ENCODE results near the gene TM2D3.
"Not testable (repeated sequence)": the region's sequence is repeated elsewhere in the genome, so short reads cannot be mapped to it uniquely, and the experiment has no call there.

The TM2D3 gene

DNA sequence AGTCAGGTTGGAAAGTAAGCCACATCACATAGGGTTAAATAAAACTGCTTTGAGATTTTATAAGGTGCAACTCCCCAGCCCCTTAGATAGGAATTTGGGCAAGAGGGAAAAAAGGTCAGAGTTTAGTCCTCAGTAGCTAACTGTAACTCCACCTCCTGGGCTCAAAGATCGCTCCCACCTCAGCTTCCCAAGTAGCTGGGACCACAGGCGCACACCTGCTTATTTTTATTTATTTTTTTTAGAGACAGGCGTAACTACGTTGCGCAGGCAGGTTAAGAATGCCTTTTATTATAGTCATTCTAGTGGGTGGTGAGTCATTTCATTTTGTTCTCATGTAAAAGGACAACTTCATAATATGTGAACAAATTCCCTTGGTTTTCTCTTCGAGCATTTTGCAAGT, 14.7 kb downstream of the TM2D3 start:
- no peaks in the 10 kb centered on the region for H3K27me3 ChIP-seq (ENCODE audit: control insufficient read depth, insufficient read depth, low read length)

DNA sequence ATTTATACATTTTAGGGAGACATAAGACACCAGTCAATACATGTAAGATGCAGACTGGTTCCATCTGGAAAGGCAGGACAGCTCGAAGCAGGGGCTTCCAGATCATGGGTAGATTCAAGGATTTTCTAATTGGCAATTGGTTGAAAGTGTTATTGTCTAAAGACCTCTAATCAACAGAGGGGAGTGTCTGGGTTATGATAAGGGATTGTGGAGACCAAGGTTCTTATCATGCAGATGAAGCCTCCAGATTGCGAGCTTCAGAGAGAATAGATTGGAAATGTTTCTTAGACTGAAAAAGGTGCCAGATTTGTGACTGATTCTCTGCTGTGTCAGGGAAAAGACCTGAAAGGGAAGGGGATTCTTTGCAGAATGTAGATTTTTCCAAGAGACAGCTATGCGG, 15.1 kb downstream of the TM2D3 start:
- H3K4me3 ChIP-seq (ENCODE audit: low read depth, low read length): no peak overlapping the region

More for the DNA sequence above, 14.7 kb downstream of the TM2D3 start:
- Histone ChIP-seq H3K9ac (ENCODE audit: low read depth, low read length) (no peak overlapping the region), H3K9me3 (ENCODE audit: control insufficient read depth, insufficient read depth, low read length) (no peaks in the 10 kb centered on the region), H3K4me3 (ENCODE audit: low read depth, low read length) (no peak overlapping the region), H3K4me1 (ENCODE audit: control insufficient read depth, insufficient read depth, low read length) (no peaks in the 10 kb centered on the region), H3K36me3 (ENCODE audit: control insufficient read depth, insufficient read depth, low read length) (no peaks in the 10 kb centered on the region)

DNA sequence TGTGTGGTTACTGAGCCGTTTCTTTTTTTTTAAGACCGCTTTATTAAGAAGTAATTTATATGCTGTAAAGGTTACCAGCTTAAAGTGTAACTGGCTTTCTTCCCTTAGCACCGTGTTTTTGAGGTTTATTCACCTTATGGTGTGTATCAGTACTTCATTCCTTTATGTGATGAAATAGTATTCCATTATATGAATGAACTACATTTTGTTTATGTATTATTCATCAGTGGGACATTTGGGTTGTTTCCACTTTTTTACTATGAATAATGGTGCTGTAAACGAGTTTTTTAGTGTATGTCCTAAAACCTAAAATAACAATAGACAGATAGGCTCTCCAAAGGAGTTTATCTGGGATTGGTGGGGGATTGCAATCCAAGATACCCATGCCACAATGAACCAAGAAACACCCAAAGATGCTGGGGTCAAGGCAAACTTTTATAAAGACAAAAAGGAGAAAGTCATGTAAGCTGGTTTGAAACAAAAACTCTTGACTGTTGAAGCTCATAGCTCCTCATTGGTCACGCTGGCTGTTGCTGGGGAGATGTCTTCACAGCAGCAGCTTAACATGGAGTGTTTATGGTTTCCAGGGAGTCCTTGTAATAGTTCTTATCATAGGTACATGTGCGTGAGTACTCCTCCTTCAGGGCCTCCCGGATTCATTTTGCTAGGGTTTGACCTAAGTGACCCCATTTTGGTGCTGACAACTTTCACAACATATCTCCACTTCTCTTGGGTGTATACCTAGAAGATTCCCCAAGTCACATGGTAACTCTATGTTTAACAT, 16.0 kb downstream of the TM2D3 start:
- H3K9ac ChIP-seq (ENCODE audit: low read depth, low read length): no peak overlapping the region
- H3K4me3 ChIP-seq (ENCODE audit: low read depth, low read length): no peak overlapping the region

More for the DNA sequence above, 15.1 kb downstream of the TM2D3 start:
- no peaks in the 10 kb centered on the region for H3K36me3 ChIP-seq (ENCODE audit: control insufficient read depth, insufficient read depth, low read length)
- no peaks in the 10 kb centered on the region for H3K9me3 ChIP-seq (ENCODE audit: control insufficient read depth, insufficient read depth, low read length)
- H3K4me1 ChIP-seq (ENCODE audit: control insufficient read depth, insufficient read depth, low read length): no peaks in the 10 kb centered on the region
- no peaks in the 10 kb centered on the region for H3K27me3 ChIP-seq (ENCODE audit: control insufficient read depth, insufficient read depth, low read length)
- no peak overlapping the region for H3K9ac ChIP-seq (ENCODE audit: low read depth, low read length)

DNA sequence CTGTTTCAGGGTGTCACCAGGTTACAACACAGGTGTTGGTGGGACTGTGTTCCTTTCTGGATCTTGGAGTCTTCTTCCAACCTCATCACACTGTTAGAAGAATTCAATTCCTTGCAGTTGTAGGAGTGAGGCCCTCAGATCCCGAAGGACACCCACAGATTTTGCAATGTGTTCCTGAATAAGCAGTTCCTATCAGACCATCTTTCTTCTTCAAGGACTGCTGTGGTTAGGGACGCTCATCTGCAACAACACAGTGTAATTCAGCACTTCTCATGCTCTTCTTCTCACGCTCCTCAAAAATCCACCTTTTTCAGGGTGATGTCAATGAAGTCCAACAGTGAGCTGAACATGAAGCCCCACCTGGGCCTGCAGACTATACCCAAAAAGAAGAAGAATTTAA, 18.8 kb downstream of the TM2D3 start:
- Histone ChIP-seq H3K9me3 (ENCODE audit: control insufficient read depth, insufficient read depth, low read length) (no peaks in the 10 kb centered on the region), H3K9ac (ENCODE audit: low read depth, low read length) (no peak overlapping the region), H3K36me3 (ENCODE audit: control insufficient read depth, insufficient read depth, low read length) (no peaks in the 10 kb centered on the region), H3K4me1 (ENCODE audit: control insufficient read depth, insufficient read depth, low read length) (no peaks in the 10 kb centered on the region), H3K4me3 (ENCODE audit: low read depth, low read length) (no peak overlapping the region), H3K27me3 (ENCODE audit: control insufficient read depth, insufficient read depth, low read length) (no peaks in the 10 kb centered on the region)

More for the DNA sequence above, 16.0 kb downstream of the TM2D3 start:
- H3K9me3 ChIP-seq (ENCODE audit: control insufficient read depth, insufficient read depth, low read length): no peaks in the 10 kb centered on the region
- H3K27me3 ChIP-seq (ENCODE audit: control insufficient read depth, insufficient read depth, low read length): no peaks in the 10 kb centered on the region
- no peaks in the 10 kb centered on the region for H3K36me3 ChIP-seq (ENCODE audit: control insufficient read depth, insufficient read depth, low read length)
- H3K4me1 ChIP-seq (ENCODE audit: control insufficient read depth, insufficient read depth, low read length): no peaks in the 10 kb centered on the region

DNA sequence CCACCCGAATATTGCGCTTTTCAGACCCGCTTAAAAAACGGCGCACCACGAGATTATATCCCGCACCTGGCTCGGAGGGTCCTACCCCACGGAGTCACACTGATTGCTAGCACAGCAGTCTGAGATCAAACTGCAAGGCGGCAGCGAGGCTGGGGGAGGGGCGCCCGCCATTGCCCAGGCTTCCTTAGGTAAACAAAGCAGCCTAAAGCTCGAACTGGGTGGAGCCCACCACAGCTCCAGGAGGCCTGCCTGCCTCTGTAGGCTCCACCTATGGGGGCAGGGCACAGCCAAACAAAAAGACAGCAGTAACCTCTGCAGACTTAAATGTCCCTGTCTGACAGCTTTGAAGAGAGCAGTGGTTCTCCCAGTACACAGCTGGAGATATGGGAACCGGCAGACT, 25.5 kb downstream of the TM2D3 start:
- not testable (repeated sequence) for H3K36me3 ChIP-seq (ENCODE audit: control insufficient read depth, insufficient read depth, low read length); H3K9me3 ChIP-seq (ENCODE audit: control insufficient read depth, insufficient read depth, low read length); H3K4me3 ChIP-seq (ENCODE audit: low read depth, low read length); H3K27me3 ChIP-seq (ENCODE audit: control insufficient read depth, insufficient read depth, low read length); H3K4me1 ChIP-seq (ENCODE audit: control insufficient read depth, insufficient read depth, low read length); H3K9ac ChIP-seq (ENCODE audit: low read depth, low read length)

DNA sequence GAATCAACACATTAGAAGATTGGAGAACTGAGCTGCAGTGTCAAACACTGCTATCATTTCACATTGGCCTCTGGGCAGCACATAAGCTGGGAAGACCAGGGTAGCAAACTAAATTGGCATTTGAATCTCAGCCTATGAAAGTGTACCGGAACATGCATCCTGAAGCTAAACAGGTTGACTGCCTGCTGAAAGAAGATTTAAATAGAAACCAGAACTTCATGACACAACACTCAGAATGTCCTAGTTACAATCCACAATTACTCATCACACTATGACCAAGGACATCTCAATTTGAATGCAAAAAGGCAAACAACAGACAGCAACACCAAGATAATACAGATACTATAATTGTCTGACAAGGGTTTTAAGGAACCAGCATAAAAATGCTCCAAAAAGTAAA, 26.2 kb downstream of the TM2D3 start:
- no peak overlapping the region for H3K9ac ChIP-seq (ENCODE audit: low read depth, low read length)
- no peaks in the 10 kb centered on the region for H3K36me3 ChIP-seq (ENCODE audit: control insufficient read depth, insufficient read depth, low read length)
- peaks cover 9% of the 10 kb centered on the region for H3K9me3 ChIP-seq (ENCODE audit: control insufficient read depth, insufficient read depth, low read length)
- H3K4me1 ChIP-seq (ENCODE audit: control insufficient read depth, insufficient read depth, low read length): no peaks in the 10 kb centered on the region
- no peaks in the 10 kb centered on the region for H3K27me3 ChIP-seq (ENCODE audit: control insufficient read depth, insufficient read depth, low read length)
- no peak overlapping the region for H3K4me3 ChIP-seq (ENCODE audit: low read depth, low read length)

DNA sequence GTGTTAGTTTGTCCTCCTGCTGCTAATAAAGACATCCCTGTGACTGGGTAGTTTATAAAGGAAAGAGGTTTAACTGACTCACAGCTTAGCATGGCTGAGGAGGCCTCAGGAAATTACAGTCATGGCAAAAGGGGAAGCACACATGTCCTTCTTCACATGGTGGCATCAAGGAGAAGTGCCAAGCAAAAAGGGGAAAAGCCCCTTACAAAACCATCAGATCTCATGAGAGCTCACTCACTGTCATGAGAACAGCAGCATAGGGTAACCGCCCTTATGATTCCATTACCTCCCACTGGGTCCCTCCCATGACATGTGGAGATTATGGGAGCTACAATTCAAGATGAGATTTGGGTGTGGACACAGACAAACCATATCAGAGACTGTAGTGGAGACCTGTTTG, 27.0 kb downstream of the TM2D3 start:
- no peaks in the 10 kb centered on the region for H3K27me3 ChIP-seq (ENCODE audit: control insufficient read depth, insufficient read depth, low read length)
- peaks cover 9% of the 10 kb centered on the region for H3K9me3 ChIP-seq (ENCODE audit: control insufficient read depth, insufficient read depth, low read length)
- no peaks in the 10 kb centered on the region for H3K4me1 ChIP-seq (ENCODE audit: control insufficient read depth, insufficient read depth, low read length)
- H3K36me3 ChIP-seq (ENCODE audit: control insufficient read depth, insufficient read depth, low read length): no peaks in the 10 kb centered on the region
- H3K4me3 ChIP-seq (ENCODE audit: low read depth, low read length): no peak overlapping the region
- no peak overlapping the region for H3K9ac ChIP-seq (ENCODE audit: low read depth, low read length)

DNA sequence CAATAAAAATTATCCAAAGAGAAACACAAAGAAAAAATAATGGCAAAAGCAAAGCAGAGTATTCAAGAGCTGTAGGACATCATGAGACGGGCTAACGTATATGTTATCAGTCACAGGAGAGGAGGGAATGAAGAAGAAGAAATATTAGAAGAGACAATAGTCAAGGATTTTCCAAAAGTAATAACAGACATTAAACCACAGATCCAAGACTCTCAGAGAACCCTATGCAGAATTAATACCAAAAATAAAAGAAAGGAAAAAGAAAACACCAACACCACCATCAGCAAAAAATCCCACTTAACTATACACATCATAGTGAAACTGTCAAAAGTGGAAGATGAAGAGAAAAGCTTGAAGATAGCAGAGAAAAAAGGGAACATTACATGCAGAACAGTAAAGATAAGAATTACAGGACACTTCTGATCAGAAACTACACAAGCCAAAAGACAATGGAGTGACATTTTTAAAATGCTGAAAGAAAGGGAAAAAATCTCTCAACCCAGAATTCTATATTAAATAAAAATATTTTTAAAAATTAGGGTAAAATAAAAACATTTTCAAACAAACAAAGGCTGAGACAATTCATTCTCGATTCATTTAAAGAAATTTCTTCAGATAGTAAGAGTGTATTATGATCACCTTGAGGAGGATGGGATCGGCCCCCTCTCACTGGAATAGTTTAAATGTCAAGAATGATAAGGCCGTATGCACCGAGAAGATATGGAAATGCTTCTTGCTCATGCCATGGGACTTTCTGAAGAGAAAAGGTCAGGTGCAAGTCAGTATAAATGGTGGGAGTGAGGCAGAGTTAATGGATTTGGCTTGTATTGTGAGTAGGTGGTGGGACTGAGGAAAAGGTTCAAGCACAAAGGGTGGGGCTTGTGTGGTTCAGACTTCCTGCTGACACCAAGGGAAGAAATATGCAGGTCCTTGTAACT, 28.5 kb downstream of the TM2D3 start:
- Histone ChIP-seq H3K9ac (ENCODE audit: low read depth, low read length) (no peak overlapping the region), H3K4me1 (ENCODE audit: control insufficient read depth, insufficient read depth, low read length) (no peaks in the 10 kb centered on the region), H3K4me3 (ENCODE audit: low read depth, low read length) (no peak overlapping the region), H3K9me3 (ENCODE audit: control insufficient read depth, insufficient read depth, low read length) (peaks cover 9% of the 10 kb centered on the region), H3K27me3 (ENCODE audit: control insufficient read depth, insufficient read depth, low read length) (no peaks in the 10 kb centered on the region), H3K36me3 (ENCODE audit: control insufficient read depth, insufficient read depth, low read length) (no peaks in the 10 kb centered on the region)

DNA sequence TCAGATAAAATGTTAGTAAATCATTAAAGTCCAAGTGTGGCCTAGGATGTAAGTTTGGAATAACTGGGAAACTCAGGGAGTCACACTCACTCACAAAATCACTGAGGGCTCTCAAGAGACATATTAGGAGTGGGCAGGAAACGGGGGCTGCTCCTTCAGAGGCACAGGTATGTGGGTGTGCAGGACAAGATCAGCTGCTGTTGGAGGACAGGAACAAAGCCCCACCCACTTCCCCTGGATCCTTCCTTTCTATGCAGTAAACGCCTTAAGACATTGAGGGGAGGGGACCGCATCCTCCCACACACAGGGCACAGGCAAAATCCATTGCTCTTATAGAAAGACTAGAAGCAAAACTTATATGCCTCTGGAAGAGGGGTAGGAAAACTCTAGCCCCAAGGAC, 30.2 kb downstream of the TM2D3 start:
- no peaks in the 10 kb centered on the region for H3K4me1 ChIP-seq (ENCODE audit: control insufficient read depth, insufficient read depth, low read length)
- peaks cover 9% of the 10 kb centered on the region for H3K9me3 ChIP-seq (ENCODE audit: control insufficient read depth, insufficient read depth, low read length)
- H3K27me3 ChIP-seq (ENCODE audit: control insufficient read depth, insufficient read depth, low read length): peaks cover 2% of the 10 kb centered on the region
- H3K36me3 ChIP-seq (ENCODE audit: control insufficient read depth, insufficient read depth, low read length): no peaks in the 10 kb centered on the region
- no peak overlapping the region for H3K9ac ChIP-seq (ENCODE audit: low read depth, low read length)
- H3K4me3 ChIP-seq (ENCODE audit: low read depth, low read length): no peak overlapping the region

DNA sequence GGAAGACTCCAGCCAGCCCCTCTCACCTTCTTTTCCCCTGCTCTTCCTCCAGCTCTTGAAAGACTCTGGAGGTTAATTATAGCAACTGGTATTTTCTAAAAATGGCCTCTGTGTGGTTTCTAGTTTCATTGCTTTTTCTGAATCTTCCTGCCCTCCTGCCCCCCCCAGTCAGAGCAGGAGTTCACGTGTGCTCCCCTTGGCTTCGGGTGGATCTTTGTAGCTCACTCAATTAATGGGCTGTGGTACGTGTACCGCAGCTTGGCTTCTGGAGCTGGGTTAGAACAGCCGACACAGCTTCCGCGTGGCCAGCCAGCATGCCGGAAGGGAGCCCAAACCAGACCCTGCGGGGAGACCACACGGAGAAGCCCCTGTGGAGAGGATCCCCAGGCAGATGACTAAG, 31.5 kb downstream of the TM2D3 start:
- Histone ChIP-seq H3K4me3 (ENCODE audit: low read depth, low read length) (no peak overlapping the region), H3K36me3 (ENCODE audit: control insufficient read depth, insufficient read depth, low read length) (no peaks in the 10 kb centered on the region), H3K9ac (ENCODE audit: low read depth, low read length) (no peak overlapping the region), H3K9me3 (ENCODE audit: control insufficient read depth, insufficient read depth, low read length) (peaks cover 4% of the 10 kb centered on the region), H3K4me1 (ENCODE audit: control insufficient read depth, insufficient read depth, low read length) (peaks cover 7% of the 10 kb centered on the region), H3K27me3 (ENCODE audit: control insufficient read depth, insufficient read depth, low read length) (peaks cover 6% of the 10 kb centered on the region)

DNA sequence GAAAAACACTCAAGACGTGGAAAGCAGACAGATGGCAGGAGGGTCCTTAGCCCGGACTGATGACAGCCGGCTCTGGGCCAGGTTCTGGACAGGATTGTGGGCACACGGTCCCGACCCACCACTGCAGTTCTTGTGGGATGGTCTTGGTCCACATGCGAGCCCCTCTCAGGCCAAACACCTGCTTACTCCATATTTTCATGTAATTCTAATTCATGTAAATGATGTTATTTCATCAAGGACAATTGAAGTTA, 32.6 kb downstream of the TM2D3 start:
- Histone ChIP-seq H3K27me3 (ENCODE audit: control insufficient read depth, insufficient read depth, low read length) (peaks cover 6% of the 10 kb centered on the region), H3K36me3 (ENCODE audit: control insufficient read depth, insufficient read depth, low read length) (no peaks in the 10 kb centered on the region), H3K4me1 (ENCODE audit: control insufficient read depth, insufficient read depth, low read length) (peaks cover 7% of the 10 kb centered on the region), H3K9ac (ENCODE audit: low read depth, low read length) (no peak overlapping the region), H3K9me3 (ENCODE audit: control insufficient read depth, insufficient read depth, low read length) (peaks cover 3% of the 10 kb centered on the region), H3K4me3 (ENCODE audit: low read depth, low read length) (no peak overlapping the region)

Measured in iPS-15b (cell line).